ENCODE measurements around the gene SSPN.

The SSPN gene

GRCh38 chr12:26292596-26292995 lies 97.2 kb downstream of the SSPN start:
- Mint-ChIP-seq H3K9me3 (peaks cover 5% of the 10 kb centered on the region), H3K36me3 (ENCODE audit: low read depth) (no peaks in the 10 kb centered on the region), H3K27me3 (no peaks in the 10 kb centered on the region), H3K4me1 (ENCODE audit: low read depth) (peaks cover 11% of the 10 kb centered on the region), H3K4me3 (no peak overlapping the region), H3K27ac (no peak overlapping the region)

GRCh38 chr12:26293612-26294011 lies 98.2 kb downstream of the SSPN start:
- H3K9me3 Mint-ChIP-seq: peaks cover 5% of the 10 kb centered on the region
- no peak overlapping the region for H3K4me3 Mint-ChIP-seq
- no peaks in the 10 kb centered on the region for H3K36me3 Mint-ChIP-seq (ENCODE audit: low read depth)
- no peak overlapping the region for H3K27ac Mint-ChIP-seq
- H3K4me1 Mint-ChIP-seq (ENCODE audit: low read depth): peaks cover 22% of the 10 kb centered on the region
- H3K27me3 Mint-ChIP-seq: no peaks in the 10 kb centered on the region

- no peak overlapping the region for H3K27ac Mint-ChIP-seq
These were observed 99.6 kb downstream of the SSPN start for GRCh38 chr12:26295001-26295400.

GRCh38 chr12:26297396-26298070 lies 102.2 kb downstream of the SSPN start:
- peak overlapping the region; percentile 65 for H3K27ac Mint-ChIP-seq
- peaks cover 10% of the 10 kb centered on the region for H3K27me3 Mint-ChIP-seq
- no peaks in the 10 kb centered on the region for H3K36me3 Mint-ChIP-seq (ENCODE audit: low read depth)
- H3K4me3 Mint-ChIP-seq: no peak overlapping the region
- H3K4me1 Mint-ChIP-seq (ENCODE audit: low read depth): peaks cover 28% of the 10 kb centered on the region
- peaks cover 5% of the 10 kb centered on the region for H3K9me3 Mint-ChIP-seq

More at GRCh38 chr12:26295001-26295400, 99.6 kb downstream of the SSPN start:
- Mint-ChIP-seq H3K4me3 (no peak overlapping the region), H3K9me3 (peaks cover 5% of the 10 kb centered on the region), H3K27me3 (no peaks in the 10 kb centered on the region), H3K36me3 (ENCODE audit: low read depth) (no peaks in the 10 kb centered on the region), H3K4me1 (ENCODE audit: low read depth) (peaks cover 34% of the 10 kb centered on the region)

DNA sequence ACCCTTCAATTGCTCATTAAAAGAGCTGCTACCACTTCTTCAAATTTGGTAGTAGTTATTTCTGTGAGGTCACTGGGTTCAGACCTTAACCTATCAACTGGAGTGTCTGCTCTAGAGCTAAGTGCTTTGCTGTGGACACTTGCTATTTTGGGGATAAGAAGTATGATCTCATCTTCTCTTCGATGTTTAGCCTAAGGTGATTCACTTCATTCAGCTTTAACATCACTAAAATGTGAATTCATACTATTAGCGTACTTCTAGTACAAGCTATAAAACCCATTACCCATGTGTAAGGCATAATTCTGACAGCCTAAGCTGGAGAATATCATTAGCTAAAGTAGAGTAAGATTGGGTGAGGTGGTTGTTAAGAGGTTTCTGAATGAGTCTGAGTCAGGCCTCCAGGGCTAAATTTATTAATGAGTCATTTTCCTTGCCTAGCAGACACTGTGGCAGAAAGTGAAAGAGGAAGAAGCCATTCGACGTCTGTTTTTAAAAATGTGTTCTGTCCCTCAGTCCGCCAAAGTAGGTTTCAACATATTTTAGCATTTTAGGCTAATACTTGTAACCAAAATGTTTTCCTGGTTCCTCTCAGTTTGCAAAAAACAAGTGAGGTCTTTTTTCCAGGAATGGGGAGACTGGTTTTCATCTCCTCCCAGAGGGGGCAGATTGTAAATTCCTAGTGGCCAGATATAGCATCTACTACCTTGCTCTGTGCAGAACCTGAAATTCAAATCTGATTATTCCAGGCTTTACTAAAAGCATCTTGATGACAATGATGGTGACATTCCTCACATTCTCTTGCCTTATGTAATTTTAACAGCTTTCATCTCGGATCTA lies 103.6 kb downstream of the SSPN start:
- Mint-ChIP-seq H3K4me1 (ENCODE audit: low read depth) (peaks cover 28% of the 10 kb centered on the region), H3K27me3 (peaks cover 18% of the 10 kb centered on the region), H3K9me3 (peaks cover 5% of the 10 kb centered on the region), H3K36me3 (ENCODE audit: low read depth) (no peaks in the 10 kb centered on the region), H3K4me3 (peak overlapping the region; percentile 31), H3K27ac (peak overlapping the region; percentile 50)

DNA sequence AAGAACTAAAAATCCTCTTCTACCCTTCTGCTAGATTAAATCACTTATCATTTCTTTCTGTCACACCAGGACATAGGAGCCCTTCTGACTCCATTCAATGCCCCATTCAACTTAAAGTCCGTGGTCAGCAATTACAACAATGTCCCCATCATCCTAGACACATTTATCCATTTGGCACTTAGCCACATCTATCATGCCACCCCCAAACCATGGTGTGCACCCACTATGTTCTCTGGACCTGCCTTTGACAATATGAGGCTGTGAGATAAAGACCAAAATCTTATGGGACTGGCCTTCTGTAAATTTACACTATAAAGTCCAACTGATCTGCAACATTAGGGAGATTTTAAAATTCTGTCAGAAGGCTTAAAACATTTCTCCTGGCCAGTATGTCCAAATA lies 104.4 kb downstream of the SSPN start:
- Mint-ChIP-seq H3K27ac (peak overlapping the region; percentile 26), H3K27me3 (peaks cover 18% of the 10 kb centered on the region), H3K9me3 (peaks cover 5% of the 10 kb centered on the region), H3K4me1 (ENCODE audit: low read depth) (peaks cover 28% of the 10 kb centered on the region), H3K4me3 (peak overlapping the region; percentile 2), H3K36me3 (ENCODE audit: low read depth) (no peaks in the 10 kb centered on the region)

Measured in stimulated activated naive CD8-positive, alpha-beta T cell treated with anti-CD3 and anti-CD28 coated beads, Interleukin-15, Interleukin-2, amounts not matched to agents 100 ng/mL and 50 ng/mL, for 24 hours (primary cell).